ENCODE results near the gene ACTN2. TPM values are rescaled to one million over a fixed set of nuclear protein-coding genes. Genes with fewer than 3 reads are reported as not detected.

The ACTN2 gene
- total RNA-seq, 1 donor from 2014 or later: 1.9 TPM

DNA sequence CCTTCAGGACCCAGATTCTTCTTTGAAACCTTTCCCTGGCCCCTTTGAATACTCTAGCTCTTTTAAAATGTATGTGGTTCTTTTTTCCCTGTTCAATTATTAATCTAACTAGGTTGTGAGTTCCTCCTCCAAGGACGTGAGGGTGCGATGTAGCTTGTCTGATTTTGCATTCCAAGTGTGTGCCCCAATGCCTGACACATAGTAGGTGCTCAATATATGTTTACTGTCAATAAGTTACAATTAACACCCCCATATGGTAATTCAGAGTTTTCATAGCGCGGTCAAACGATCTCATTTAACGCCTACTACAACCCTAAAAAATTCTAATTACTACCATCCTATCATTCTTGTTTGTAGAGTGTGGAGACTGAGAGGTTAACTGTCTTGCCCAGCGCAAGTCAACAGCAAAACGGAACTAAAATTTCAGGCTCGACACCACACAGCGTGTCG lies 108.3 kb downstream of the ACTN2 start:
- Mint-ChIP-seq H3K27me3 (ENCODE audit: low read depth) (no peaks in the 10 kb centered on the region), H3K27ac (peak overlapping the region; percentile 93), H3K4me3 (peak overlapping the region; percentile 81), H3K9me3 (no peaks in the 10 kb centered on the region), H3K36me3 (no peaks in the 10 kb centered on the region), H3K4me1 (peaks cover 20% of the 10 kb centered on the region)
- TF ChIP-seq, protein P1, sequence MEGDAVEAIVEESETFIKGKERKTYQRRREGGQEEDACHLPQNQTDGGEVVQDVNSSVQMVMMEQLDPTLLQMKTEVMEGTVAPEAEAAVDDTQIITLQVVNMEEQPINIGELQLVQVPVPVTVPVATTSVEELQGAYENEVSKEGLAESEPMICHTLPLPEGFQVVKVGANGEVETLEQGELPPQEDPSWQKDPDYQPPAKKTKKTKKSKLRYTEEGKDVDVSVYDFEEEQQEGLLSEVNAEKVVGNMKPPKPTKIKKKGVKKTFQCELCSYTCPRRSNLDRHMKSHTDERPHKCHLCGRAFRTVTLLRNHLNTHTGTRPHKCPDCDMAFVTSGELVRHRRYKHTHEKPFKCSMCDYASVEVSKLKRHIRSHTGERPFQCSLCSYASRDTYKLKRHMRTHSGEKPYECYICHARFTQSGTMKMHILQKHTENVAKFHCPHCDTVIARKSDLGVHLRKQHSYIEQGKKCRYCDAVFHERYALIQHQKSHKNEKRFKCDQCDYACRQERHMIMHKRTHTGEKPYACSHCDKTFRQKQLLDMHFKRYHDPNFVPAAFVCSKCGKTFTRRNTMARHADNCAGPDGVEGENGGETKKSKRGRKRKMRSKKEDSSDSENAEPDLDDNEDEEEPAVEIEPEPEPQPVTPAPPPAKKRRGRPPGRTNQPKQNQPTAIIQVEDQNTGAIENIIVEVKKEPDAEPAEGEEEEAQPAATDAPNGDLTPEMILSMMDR (IDR thresholded peaks at IDR 0.05; ENCODE audit: unreplicated experiment): no peak
- no peak for DNase-seq (ENCODE audit: low spot score in 2 of 2, unreplicated experiment in 2 of 2)

DNA sequence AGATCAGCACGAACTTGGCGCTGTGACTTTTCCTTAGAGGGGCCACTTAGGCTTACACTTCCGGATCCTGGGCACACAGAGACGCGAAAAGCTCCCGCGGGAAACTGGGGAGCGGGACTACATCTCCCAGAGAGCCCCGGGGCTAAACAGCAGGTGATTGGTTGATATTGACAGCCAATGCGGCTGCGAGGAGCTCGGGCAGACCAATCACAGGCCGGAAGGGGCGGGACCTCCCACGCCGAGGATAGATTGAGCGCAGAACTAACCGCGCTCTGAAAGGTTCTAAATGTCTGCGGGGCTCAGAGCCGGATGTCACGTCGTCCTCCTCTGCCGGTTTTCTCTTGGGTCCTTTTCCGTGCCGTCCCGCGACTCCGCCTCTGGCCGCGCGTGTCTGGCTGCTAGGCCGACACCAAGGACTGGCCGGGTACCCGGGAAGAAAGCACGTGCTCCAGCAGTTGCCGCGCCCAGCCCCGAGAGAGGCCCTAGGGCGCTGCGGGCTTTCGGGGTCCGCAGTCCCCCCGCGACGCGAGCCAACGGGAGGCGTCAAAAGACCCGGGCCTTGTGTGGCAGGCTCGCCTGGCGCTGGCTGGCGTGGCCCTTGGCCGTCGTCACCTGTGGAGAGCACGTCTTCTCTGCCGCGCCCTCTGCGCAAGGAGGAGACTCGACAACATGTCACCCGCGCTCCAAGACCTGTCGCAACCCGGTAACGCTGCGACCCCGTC lies 108.9 kb downstream of the ACTN2 start, which contains the start of gene MTR:
MTR (plus strand) TSS at position 258 of the 722 bp plus-strand sequence; CDS start at position 670, 412 bp downstream.
- DNase-seq (ENCODE audit: low spot score in 2 of 2, unreplicated experiment in 2 of 2): peak; percentile 93 to 96
- TF ChIP-seq, protein P1 (IDR thresholded peaks at IDR 0.05; ENCODE audit: unreplicated experiment): no peak
- Mint-ChIP-seq H3K9me3 (no peaks in the 10 kb centered on the region), H3K27ac (peak within 1 kb of the TSS; percentile 93), H3K4me1 (peaks cover 23% of the 10 kb centered on the region), H3K36me3 (no peaks in the 10 kb centered on the region), H3K27me3 (ENCODE audit: low read depth) (no peaks in the 10 kb centered on the region), H3K4me3 (peak within 1 kb of the TSS; percentile 81)

DNA sequence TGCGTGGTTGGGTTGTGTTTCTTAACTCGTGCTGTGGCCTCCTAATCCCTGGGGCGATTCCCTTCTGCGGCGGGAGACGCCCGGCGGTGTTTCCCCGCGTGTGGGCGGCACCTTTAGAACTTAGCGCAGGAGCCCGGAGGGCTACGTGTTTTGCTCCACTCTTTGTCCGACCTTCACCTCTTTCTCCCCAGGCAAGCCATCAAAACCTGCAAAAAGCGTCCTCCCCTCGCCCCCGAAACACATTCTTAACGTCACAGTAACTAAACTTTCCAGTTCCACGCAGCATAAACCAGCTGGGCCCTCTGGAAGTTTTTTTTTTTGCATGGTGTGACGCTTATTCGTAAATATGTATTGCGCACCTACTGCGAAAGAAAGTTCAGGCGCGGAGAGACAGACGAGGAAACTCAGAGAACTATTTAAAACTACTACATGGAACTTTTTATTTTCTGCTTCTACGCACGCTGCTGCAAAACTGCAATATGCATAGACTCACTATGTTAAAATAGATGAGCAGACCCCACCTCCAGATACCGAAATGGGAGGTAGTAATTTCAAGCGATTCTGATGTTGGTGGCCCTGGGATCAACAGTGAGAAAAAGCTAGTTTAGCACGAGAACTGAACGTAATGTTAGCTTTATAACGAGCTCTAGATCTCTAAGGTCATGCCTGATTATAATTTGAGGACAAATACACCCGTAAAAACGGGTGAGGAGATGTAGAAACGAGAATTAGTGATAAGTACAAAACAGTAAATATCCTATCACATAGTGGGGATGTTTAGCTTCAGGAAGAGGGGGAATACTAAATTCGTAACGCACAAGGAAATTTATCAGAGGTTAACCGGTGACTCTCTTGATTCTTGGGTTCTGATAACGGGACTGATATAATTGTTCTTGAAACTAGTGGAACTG lies 109.7 kb downstream of the ACTN2 start:
- Mint-ChIP-seq H3K36me3 (no peaks in the 10 kb centered on the region), H3K27me3 (ENCODE audit: low read depth) (no peaks in the 10 kb centered on the region), H3K27ac (peak overlapping the region; percentile 93), H3K9me3 (no peaks in the 10 kb centered on the region), H3K4me3 (peak overlapping the region; percentile 81), H3K4me1 (peaks cover 23% of the 10 kb centered on the region)
- TF ChIP-seq, protein P1 (IDR thresholded peaks at IDR 0.05; ENCODE audit: unreplicated experiment): no peak
- DNase-seq (ENCODE audit: low spot score in 2 of 2, unreplicated experiment in 2 of 2): peak in 1 of 2 experiments; percentile 67

DNA sequence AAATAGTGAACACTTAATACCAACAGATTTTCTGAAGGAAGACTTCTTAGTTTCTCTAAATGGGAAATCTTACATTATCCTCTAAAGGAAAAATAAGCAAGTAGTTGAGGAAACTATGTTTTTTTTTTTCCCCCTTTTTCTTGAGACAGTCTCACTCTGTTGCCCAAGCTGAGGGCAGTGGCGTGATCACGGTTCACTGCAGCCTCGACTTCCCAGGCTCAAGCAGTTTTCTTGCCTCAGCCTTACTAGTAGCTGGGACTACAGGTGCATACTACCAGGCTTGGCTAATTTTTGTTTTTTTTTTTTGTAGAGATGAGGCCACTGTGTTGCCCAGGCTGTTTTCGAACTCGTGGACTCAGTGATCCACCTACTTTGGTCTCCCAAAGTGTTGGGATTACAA lies 112.7 kb downstream of the ACTN2 start:
- no peak overlapping the region for H3K27ac Mint-ChIP-seq
- H3K9me3 Mint-ChIP-seq: no peaks in the 10 kb centered on the region
- H3K4me1 Mint-ChIP-seq: peaks cover 23% of the 10 kb centered on the region
- DNase-seq (ENCODE audit: low spot score in 2 of 2, unreplicated experiment in 2 of 2): no peak
- H3K36me3 Mint-ChIP-seq: no peaks in the 10 kb centered on the region
- no peak overlapping the region for H3K4me3 Mint-ChIP-seq
- H3K27me3 Mint-ChIP-seq (ENCODE audit: low read depth): no peaks in the 10 kb centered on the region
- TF ChIP-seq, protein P1 (IDR thresholded peaks at IDR 0.05; ENCODE audit: unreplicated experiment): no peak

DNA sequence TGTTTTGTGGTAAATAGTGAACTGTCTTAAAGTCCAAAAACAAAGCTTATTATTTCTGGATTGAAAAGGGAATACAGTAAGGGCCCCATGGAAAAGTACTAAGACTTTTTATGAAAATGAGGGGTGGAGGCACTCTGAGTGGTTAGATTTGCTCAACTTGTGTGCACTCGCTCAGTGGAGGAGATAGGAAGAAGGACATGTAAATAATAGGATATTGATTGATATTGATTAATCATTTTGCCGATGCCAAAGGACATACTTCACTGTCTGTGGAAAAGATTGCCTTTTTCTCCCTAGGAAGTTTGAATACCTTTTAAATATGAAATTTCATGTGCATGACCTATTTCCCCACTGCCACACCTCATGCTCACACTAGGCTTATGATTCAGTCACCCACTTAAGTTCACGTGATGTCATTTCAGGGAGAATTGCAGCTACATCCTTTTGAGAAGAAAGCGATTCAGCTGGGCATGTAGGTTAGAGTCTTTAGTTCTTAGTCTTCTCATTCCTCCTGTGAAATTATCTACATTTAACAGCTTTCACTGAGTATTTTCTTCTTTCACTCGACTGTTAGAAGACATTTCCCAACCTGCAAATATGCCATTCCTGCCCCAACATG lies 113.8 kb downstream of the ACTN2 start:
- H3K27ac Mint-ChIP-seq: no peak overlapping the region

More for the DNA sequence above, 113.8 kb downstream of the ACTN2 start:
- H3K9me3 Mint-ChIP-seq: no peaks in the 10 kb centered on the region
- peaks cover 3% of the 10 kb centered on the region for H3K36me3 Mint-ChIP-seq
- TF ChIP-seq, protein P1 (IDR thresholded peaks at IDR 0.05; ENCODE audit: unreplicated experiment): no peak
- no peaks in the 10 kb centered on the region for H3K27me3 Mint-ChIP-seq (ENCODE audit: low read depth)
- H3K4me3 Mint-ChIP-seq: no peak overlapping the region
- H3K4me1 Mint-ChIP-seq: peaks cover 21% of the 10 kb centered on the region
- DNase-seq (ENCODE audit: low spot score in 2 of 2, unreplicated experiment in 2 of 2): no peak

Measured in mesothelial cell of epicardium (in vitro differentiated cells).